ENCODE results near the gene ZNF74.

ZNF74 gene

DNA sequence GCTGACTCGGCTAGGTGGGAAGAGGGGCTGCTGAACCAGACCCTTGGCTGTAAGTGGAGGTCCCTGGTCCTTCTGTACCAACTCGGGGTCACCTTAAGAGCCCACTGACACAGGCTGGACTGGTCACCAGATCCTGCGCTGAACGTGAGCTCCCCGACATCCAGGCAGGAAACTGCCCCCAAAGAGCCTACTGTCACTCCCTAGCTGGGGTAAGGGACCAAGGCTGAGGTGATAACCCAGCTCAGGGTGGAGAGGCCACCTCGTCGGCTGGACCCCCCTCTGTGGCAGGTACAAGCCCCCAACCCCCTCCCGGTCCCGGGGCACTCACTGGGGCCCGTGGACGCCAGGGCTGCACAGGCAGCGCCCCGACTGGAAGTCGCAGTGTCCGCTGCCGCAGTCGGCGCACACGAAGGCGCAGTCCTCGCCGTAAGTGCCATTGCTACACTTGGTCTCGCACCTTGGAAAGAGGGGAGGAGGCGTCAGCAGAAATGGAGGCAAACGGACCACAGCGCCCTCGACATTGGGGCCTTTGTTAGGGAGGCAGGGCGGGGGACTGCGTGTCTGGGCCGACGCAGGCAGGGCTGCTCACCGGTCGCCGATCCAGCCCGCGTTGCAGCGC lies 36.3 kb downstream of the ZNF74 start:
- peak overlapping the region; percentile 56 for H3K27ac ChIP-seq
- no peak for TF ChIP-seq ZFX (IDR thresholded peaks at IDR 0.05; ENCODE audit: borderline replicate concordance)
- TF ChIP-seq, protein P1, sequence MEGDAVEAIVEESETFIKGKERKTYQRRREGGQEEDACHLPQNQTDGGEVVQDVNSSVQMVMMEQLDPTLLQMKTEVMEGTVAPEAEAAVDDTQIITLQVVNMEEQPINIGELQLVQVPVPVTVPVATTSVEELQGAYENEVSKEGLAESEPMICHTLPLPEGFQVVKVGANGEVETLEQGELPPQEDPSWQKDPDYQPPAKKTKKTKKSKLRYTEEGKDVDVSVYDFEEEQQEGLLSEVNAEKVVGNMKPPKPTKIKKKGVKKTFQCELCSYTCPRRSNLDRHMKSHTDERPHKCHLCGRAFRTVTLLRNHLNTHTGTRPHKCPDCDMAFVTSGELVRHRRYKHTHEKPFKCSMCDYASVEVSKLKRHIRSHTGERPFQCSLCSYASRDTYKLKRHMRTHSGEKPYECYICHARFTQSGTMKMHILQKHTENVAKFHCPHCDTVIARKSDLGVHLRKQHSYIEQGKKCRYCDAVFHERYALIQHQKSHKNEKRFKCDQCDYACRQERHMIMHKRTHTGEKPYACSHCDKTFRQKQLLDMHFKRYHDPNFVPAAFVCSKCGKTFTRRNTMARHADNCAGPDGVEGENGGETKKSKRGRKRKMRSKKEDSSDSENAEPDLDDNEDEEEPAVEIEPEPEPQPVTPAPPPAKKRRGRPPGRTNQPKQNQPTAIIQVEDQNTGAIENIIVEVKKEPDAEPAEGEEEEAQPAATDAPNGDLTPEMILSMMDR (IDR thresholded peaks at IDR 0.05) = no peak

DNA sequence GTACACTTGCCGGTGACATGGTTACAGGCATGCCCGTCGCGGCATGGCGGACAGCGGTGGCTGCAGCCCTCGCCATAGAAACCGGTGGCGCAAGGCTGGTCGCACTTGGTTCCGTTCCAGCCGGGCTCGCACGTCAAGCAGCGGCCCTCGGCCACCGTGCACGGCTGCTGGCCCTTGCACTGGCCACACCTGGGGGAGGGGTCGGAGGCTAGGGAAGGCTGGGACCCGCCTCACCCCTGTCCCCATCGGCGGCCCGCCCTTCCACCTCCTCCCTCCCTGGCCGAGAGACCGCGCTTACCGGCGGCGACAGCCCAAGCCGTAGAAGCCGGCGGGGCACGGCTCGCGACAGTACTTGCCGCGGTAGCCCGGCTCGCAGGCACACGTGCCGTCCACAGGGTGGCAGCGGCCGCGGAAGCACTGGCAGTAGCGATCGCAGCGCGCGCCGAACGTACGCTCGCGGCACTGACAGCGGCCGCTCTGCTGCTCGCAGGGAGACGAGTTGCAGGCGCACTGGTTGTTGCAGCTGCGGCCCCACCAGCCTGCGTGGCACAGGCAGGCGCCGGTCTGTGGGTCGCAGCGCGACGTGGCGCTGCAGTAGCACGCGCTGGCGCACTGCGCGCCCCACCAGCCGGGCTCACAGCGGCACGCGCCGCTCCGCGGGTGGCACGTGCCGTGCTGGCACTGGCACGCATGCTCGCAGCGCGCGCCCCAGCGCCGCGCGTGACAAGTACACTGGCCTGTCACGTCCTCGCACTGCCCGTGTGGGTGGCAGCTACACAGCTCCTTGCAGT lies 37.0 kb downstream of the ZNF74 start:
- TF ChIP-seq, protein P1 (IDR thresholded peaks at IDR 0.05) = peak; percentile 74
- no peak for TF ChIP-seq ZFX (IDR thresholded peaks at IDR 0.05; ENCODE audit: borderline replicate concordance)
- peak overlapping the region; percentile 56 for H3K27ac ChIP-seq

DNA sequence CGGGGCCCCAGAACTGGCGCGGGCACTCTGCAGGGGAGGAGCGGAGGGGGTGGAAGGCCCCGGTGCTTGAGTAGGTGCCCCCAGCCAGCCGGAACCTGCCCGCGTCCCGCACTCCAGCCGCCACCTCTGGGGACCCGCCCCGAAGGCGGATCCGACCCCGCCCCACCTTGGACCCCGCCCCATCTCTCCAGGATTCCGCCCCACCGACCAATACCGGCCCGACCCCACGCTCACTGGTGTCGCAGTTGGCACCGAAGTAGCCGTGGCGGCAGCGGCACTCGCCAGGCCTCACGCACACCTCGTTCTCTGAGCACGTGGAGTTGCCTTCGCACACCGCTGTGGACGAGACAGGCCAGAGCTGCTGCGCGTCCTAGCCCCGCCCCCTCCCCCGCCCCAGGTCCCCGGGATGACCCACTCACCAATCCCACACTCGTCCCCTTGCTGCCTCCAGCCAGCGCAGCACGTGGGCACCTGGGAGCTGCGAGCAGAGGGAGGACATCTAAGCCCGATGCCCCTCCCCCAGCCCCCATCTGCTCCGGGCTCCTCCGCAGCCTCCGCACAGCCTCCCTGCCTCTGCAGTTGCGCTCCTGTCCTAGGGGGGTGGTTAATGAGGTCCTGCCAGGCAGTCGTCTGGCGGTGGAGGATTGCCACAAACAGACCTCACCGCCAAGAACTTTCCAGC lies 37.7 kb downstream of the ZNF74 start:
- H3K27ac ChIP-seq = peak overlapping the region; percentile 56; the same call in 1 of the 2 replicates
- TF ChIP-seq, protein P1 (IDR thresholded peaks at IDR 0.05) = no peak
- TF ChIP-seq ZFX (IDR thresholded peaks at IDR 0.05; ENCODE audit: borderline replicate concordance) = no peak

DNA sequence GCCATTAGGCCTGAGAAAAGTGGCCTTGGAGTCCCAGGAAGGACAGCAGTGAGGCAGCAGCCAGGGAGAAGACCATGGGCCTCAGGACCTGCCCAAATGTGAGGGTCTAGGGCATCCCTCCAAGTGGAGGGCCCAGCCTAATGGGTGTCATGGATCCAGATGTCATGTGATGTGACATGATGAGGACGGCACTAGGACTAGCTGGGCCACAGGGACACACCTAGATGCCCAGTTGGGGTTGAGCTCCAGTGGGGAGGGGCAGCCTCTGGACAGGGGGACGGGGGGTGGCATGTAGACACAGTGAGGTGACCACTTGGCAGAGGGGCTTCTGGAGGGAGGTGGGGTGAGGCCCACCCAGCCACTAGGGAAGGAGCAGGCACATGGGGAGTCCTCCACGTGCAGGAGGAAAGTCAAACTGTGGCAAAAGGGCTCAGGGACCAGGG lies 38.3 kb downstream of the ZNF74 start:
- no peak for TF ChIP-seq ZFX (IDR thresholded peaks at IDR 0.05; ENCODE audit: borderline replicate concordance)
- TF ChIP-seq, protein P1 (IDR thresholded peaks at IDR 0.05) = no peak
- no peak overlapping the region for H3K27ac ChIP-seq

DNA sequence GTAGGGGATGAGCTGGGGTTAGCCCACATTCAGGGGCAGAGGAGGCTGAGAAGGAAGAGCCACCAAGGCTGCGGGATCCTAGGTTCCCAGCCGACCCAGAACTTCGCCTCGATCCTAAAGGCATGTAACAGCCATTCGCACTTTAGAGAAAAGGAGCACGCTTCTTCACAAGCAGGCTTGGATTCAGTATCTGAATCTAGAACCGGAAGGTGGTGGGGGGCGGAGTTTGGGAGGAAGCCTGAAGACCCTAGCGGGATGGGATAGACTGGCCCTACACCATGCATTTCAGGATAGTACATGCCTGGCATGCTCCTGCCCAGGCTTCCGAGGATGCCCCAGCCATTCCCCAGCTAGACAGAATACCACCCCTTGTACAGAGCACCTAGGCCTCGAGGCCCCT lies 39.2 kb downstream of the ZNF74 start:
- no peak overlapping the region for H3K27ac ChIP-seq
- TF ChIP-seq, protein P1 (IDR thresholded peaks at IDR 0.05) = no peak
- no peak for TF ChIP-seq ZFX (IDR thresholded peaks at IDR 0.05; ENCODE audit: borderline replicate concordance)

DNA sequence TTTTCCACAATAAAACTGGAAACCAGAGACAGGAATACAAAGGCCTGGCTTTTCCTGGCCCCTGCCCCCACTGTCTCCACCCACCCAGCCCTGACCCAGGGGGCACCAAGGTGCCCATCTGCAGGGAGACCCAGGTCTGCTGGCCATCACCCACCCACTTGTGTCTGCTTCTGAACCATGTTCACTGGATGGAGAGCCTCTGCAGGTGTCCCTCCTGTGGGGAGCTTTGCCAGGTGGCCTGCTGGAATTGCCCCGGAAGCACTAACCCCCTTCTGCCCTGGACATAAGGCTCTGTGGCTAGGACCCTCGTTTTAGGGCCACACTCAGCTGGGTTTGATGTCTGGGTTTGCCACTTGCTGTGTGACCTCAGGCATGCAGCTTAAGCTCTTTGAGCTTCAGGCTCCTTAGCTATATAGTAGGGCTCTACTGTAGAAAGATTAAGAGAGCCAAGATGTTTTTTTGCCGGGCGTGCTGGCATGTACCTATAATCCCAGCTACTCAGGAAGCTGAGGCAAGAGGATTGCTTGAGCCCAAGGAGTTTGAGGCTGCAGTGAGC lies 39.8 kb downstream of the ZNF74 start:
- H3K27ac ChIP-seq = no peak overlapping the region
- TF ChIP-seq, protein P1 (IDR thresholded peaks at IDR 0.05) = no peak
- TF ChIP-seq ZFX (IDR thresholded peaks at IDR 0.05; ENCODE audit: borderline replicate concordance) = no peak

Measured in 22Rv1 (cell line).